DOHH2 (cell line): Measurements from ENCODE around the gene PRAMEF12.

Experiments
- H3F3A ChIP-seq: fragments of 200-600 bp; sonication (generic), shearing (Covaris generic); 2 replicates; pipeline ENCODE4 v1.6.0; 2016; ENCODE audit warnings: antibody characterized with exemption, mild to moderate bottlenecking; ENCODE audit not compliant: control insufficient read depth, insufficient read depth
- H3K27ac ChIP-seq: fragments of 200-600 bp; sonication (generic); 2 replicates; pipeline ENCODE4 v1.5.1; 2014; ENCODE audit warnings: low read depth, mild to moderate bottlenecking, low read length, moderate library complexity
- H3K27me3 ChIP-seq: fragments of 200-600 bp; sonication (generic); 2 replicates; pipeline ENCODE4 v1.6.1; 2014; ENCODE audit warnings: mild to moderate bottlenecking, low read length, mixed read lengths; ENCODE audit not compliant: control insufficient read depth
- H3K36me3 ChIP-seq: fragments of 200-600 bp; sonication (generic); 2 replicates; pipeline ENCODE4 v1.6.1; 2014; ENCODE audit warnings: mild to moderate bottlenecking, low read length, moderate library complexity, mixed read lengths; ENCODE audit not compliant: control insufficient read depth
- H3K4me1 ChIP-seq: fragments of 200-600 bp; sonication (generic); 2 replicates; pipeline ENCODE4 v1.6.1; 2014; ENCODE audit warnings: mild to moderate bottlenecking, low read length, mixed read lengths; ENCODE audit not compliant: control insufficient read depth
- H3K4me2 ChIP-seq: fragments of 200-600 bp; sonication (generic); 2 replicates; pipeline ENCODE4 v1.6.0; 2014; ENCODE audit warnings: mild to moderate bottlenecking, low read length, moderate library complexity
- H3K4me3 ChIP-seq: fragments of 200-600 bp; sonication (generic); 2 replicates; pipeline ENCODE4 v1.5.1; 2014; ENCODE audit warnings: mild to moderate bottlenecking, low read length, mixed read lengths
- H3K79me2 ChIP-seq: fragments of 200-600 bp; sonication (generic); 2 replicates; pipeline ENCODE4 v1.6.1; 2014; ENCODE audit warnings: mild to moderate bottlenecking, low read length, mixed read lengths; ENCODE audit not compliant: control insufficient read depth
- H3K9me2 ChIP-seq: fragments of 200-600 bp; sonication (generic); replicated peaks from 2 replicates; pipeline ENCODE4 v1.6.1; 2014; ENCODE audit warnings: mild to moderate bottlenecking, low read length, mixed read lengths; ENCODE audit not compliant: control insufficient read depth
- H3K9me3 ChIP-seq: fragments of 200-600 bp; sonication (generic); 2 replicates; pipeline ENCODE4 v1.6.1; 2014; ENCODE audit warnings: antibody characterized with exemption, low read length, mixed read lengths; ENCODE audit not compliant: control insufficient read depth, insufficient read depth
- H4K20me1 ChIP-seq: fragments of 200-600 bp; sonication (generic); 2 replicates; pipeline ENCODE4 v1.6.0; 2014; ENCODE audit warnings: low read depth, mild to moderate bottlenecking, antibody characterized with exemption, low read length, moderate library complexity; ENCODE audit not compliant: control insufficient read depth, insufficient read depth
- CTCF ChIP-seq: fragments of 200-600 bp; sonication (generic); IDR thresholded peaks from one replicate; pipeline ENCODE4 v1.5.1; 2014; ENCODE audit warnings: antibody characterized with exemption, mild to moderate bottlenecking, low read depth, low read length; ENCODE audit not compliant: poor library complexity, severe bottlenecking
- EZH2phosphoT487 ChIP-seq: fragments of 200-600 bp; sonication (generic); IDR thresholded peaks from 2 replicates; pipeline ENCODE4 v1.6.1; 2017; ENCODE audit warnings: borderline replicate concordance, mild to moderate bottlenecking, antibody characterized with exemption, low read length, moderate library complexity, mixed read lengths

The PRAMEF12 gene

GRCh38 chr1:12769976-12770505 lies 3.5 kb upstream of the PRAMEF12 start:
- H3K79me2 ChIP-seq = no peaks in the 10 kb centered on the region
- H3K9me3 ChIP-seq = no peaks in the 10 kb centered on the region
- H3F3A ChIP-seq = no peaks in the 10 kb centered on the region
- no peak overlapping the region for H3K27ac ChIP-seq
- no peaks in the 10 kb centered on the region for H3K9me2 ChIP-seq
- H3K4me3 ChIP-seq = no peak overlapping the region
- H3K4me1 ChIP-seq = no peaks in the 10 kb centered on the region
- no peak overlapping the region for H3K4me2 ChIP-seq
- H4K20me1 ChIP-seq = no peaks in the 10 kb centered on the region
- TF ChIP-seq CTCF (no peak), EZH2phosphoT487 (no peak)
- no peaks in the 10 kb centered on the region for H3K36me3 ChIP-seq
- H3K27me3 ChIP-seq = peaks cover 9% of the 10 kb centered on the region

- no peaks in the 10 kb centered on the region for H3F3A ChIP-seq
- no peak overlapping the region for H3K27ac ChIP-seq
- no peak for TF ChIP-seq CTCF
- no peak for TF ChIP-seq EZH2phosphoT487
Measured at GRCh38 chr1:12770620-12771019, 2.9 kb upstream of the PRAMEF12 start.

DNA sequence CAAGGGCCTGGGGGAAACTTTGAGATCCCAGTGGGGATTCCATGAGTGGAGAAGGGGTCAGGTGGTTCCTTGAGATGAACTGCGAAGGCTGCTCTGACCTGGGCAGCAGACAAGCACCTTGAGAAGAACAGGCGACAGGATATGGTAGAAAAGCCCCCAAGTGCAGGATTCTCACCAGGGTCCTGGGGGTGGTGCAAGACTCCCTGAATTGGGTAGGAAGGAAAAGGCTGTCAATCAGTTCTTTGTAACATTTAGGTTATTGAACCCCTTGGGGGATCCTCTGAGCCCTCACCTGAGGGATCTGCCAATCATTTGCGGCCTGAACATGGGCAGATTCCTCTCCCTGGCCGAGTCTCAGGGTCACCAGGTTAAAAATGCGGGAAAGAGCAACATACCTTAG lies 2.4 kb upstream of the PRAMEF12 start:
- no peaks in the 10 kb centered on the region for H3K79me2 ChIP-seq

More at GRCh38 chr1:12770620-12771019, 2.9 kb upstream of the PRAMEF12 start:
- no peaks in the 10 kb centered on the region for H3K36me3 ChIP-seq
- H3K27me3 ChIP-seq = peaks cover 9% of the 10 kb centered on the region
- no peaks in the 10 kb centered on the region for H4K20me1 ChIP-seq
- H3K4me2 ChIP-seq = no peak overlapping the region
- H3K9me2 ChIP-seq = no peaks in the 10 kb centered on the region
- H3K4me1 ChIP-seq = no peaks in the 10 kb centered on the region
- no peaks in the 10 kb centered on the region for H3K9me3 ChIP-seq
- no peak overlapping the region for H3K4me3 ChIP-seq
- H3K79me2 ChIP-seq = no peaks in the 10 kb centered on the region

More for the DNA sequence above, 2.4 kb upstream of the PRAMEF12 start:
- Histone ChIP-seq H3K4me1 (no peaks in the 10 kb centered on the region), H3K4me2 (no peak overlapping the region), H3K4me3 (no peak overlapping the region), H4K20me1 (no peaks in the 10 kb centered on the region), H3K27me3 (peaks cover 7% of the 10 kb centered on the region), H3K27ac (no peak overlapping the region), H3K36me3 (no peaks in the 10 kb centered on the region), H3F3A (no peaks in the 10 kb centered on the region), H3K9me2 (no peaks in the 10 kb centered on the region), H3K9me3 (no peaks in the 10 kb centered on the region)
- TF ChIP-seq EZH2phosphoT487 (no peak), CTCF (no peak)
